K562 (cell line): ENCODE data around the gene FGF2. TPM values are rescaled to one million over a fixed set of nuclear protein-coding genes. Genes with fewer than 3 reads are reported as not detected.

Experiments
- ATAC-seq: fragments of 200-7000 bp; cut with Tn5 transposase; 3 replicates; pipeline ENCODE4 v1.9.1; 2020; ENCODE audit warnings: moderate library complexity
- BruUV-seq: library from RNA; stranded (reverse); fragments of 400-500 nt; replicated peaks from 2 replicates; lab custom pipeline; 2021; lab: Mats Ljungman, UMichigan
- CTCF ChIA-PET: fragments of 300-600 bp; formaldehyde crosslinking; extraction: SDS; loops from one replicate; lab custom pipeline; 2021; ENCODE audit warnings: low intra/inter-chr PET ratio; lab: Yijun Ruan, JAX
- POLR2A ChIA-PET: fragments of 300-600, 350-650 bp; sonication (Branson Sonifier 250); formaldehyde crosslinking; extraction: SDS; loops from one replicate; lab custom pipeline; 2021; ENCODE audit warnings: antibody characterized with exemption, inconsistent platforms; lab: Yijun Ruan, JAX
- DNase-seq, 4 experiments: peaks; one replicate each; pipeline versions ENCODE4 v3.0.0 to v3.0.0-alpha.2; 2011 to 2018; ENCODE audit warnings: low spot score in 3 of 4, mixed read lengths in 3 of 4; ENCODE audit errors: extremely low read depth in 1 of 4
- FAIRE-seq: peaks from 2 replicates; lab custom pipeline; 2011; peaks lifted over from hg19 to GRCh38; lab: Jason Lieb, UNC
- H2AFZ ChIP-seq: 2 replicates; pipeline ENCODE4 v1.6.0; 2011; ENCODE audit warnings: low read depth, low read length, control low read depth, inconsistent platforms
- H3K27ac ChIP-seq: fragments of 200-600 bp; 3 replicates; pipeline ENCODE4 v1.8.0; 2011; ENCODE audit warnings: low read depth, mild to moderate bottlenecking, control low read depth, inconsistent platforms, low read length, moderate library complexity, mixed read lengths; ENCODE audit errors: extremely low read depth
- H3K27me3 ChIP-seq, 2 experiments: fragments of 300-600 bp in 1 of 2; 2 replicates in 1 of 2; 3 replicates in 1 of 2; pipeline versions ENCODE4 v1.6.0 to v1.8.0; 2011; ENCODE audit warnings: inconsistent platforms in 2 of 2, low read length in 2 of 2, mild to moderate bottlenecking in 1 of 2, mixed read lengths in 1 of 2, moderate library complexity in 1 of 2; ENCODE audit not compliant: control insufficient read depth in 2 of 2, insufficient read depth in 2 of 2
- H3K36me3 ChIP-seq: fragments of 300-600 bp; 3 replicates; pipeline ENCODE4 v1.8.0; 2011; ENCODE audit warnings: mild to moderate bottlenecking, low read length, inconsistent platforms; ENCODE audit not compliant: control insufficient read depth, insufficient read depth
- H3K4me1 ChIP-seq, 2 experiments: fragments of 200-600 bp in 1 of 2; replicated peaks in 1 of 2; 2 replicates in 1 of 2; 3 replicates in 1 of 2; pipeline versions ENCODE4 v1.5.1 to v1.8.0; 2011; ENCODE audit warnings: inconsistent platforms in 2 of 2, low read length in 2 of 2, mild to moderate bottlenecking in 1 of 2, mixed read lengths in 1 of 2, moderate library complexity in 1 of 2; ENCODE audit not compliant: control insufficient read depth in 2 of 2, insufficient read depth in 2 of 2
- H3K4me2 ChIP-seq: 2 replicates; pipeline ENCODE4 v1.6.1; 2011; ENCODE audit warnings: low read length, control low read depth, inconsistent platforms, mixed read lengths; ENCODE audit not compliant: insufficient read depth
- H3K4me3 ChIP-seq: fragments of 200-600 bp; sonication (generic), shearing (Covaris generic); 2 replicates; pipeline ENCODE4 v1.5.1; 2016; ENCODE audit warnings: control low read depth, inconsistent platforms
- H3K79me2 ChIP-seq: fragments of 200-600 bp; 3 replicates; pipeline ENCODE4 v1.8.0; 2011; ENCODE audit warnings: low read length, inconsistent platforms; ENCODE audit not compliant: control insufficient read depth, insufficient read depth
- H3K9ac ChIP-seq, 2 experiments: 2 replicates each; pipeline versions ENCODE4 v1.6.0 to v1.6.1; 2011; ENCODE audit warnings: low read depth in 2 of 2, low read length in 2 of 2, control low read depth in 1 of 2, inconsistent platforms in 1 of 2, mild to moderate bottlenecking in 1 of 2, mixed read lengths in 1 of 2; ENCODE audit not compliant: insufficient read depth in 1 of 2
- H3K9me1 ChIP-seq: one replicate; pipeline ENCODE4 v1.6.0; 2011; ENCODE audit warnings: inconsistent platforms, mild to moderate bottlenecking, low read length, moderate library complexity; ENCODE audit not compliant: control insufficient read depth, insufficient read depth
- H3K9me3 ChIP-seq: replicated peaks from 2 replicates; pipeline ENCODE4 v1.5.1; 2011; ENCODE audit warnings: low read depth, low read length, inconsistent platforms; ENCODE audit not compliant: control insufficient read depth, insufficient read depth
- H4K20me1 ChIP-seq: replicated peaks from 2 replicates; pipeline ENCODE4 v1.6.1; 2011; ENCODE audit warnings: low read length, inconsistent platforms, mixed read lengths; ENCODE audit not compliant: control insufficient read depth, insufficient read depth
- CBX8 ChIP-seq: fragments of 200-600 bp; sonication (generic); IDR thresholded peaks from 2 replicates; pipeline ENCODE4 v1.6.1; 2012; ENCODE audit warnings: borderline replicate concordance, mixed run types, low read depth, mild to moderate bottlenecking, moderate library complexity, mixed read lengths, low read length, control low read depth, inconsistent platforms; ENCODE audit not compliant: poor library complexity, severe bottlenecking; ENCODE audit errors: extremely low read depth
- E2F8 ChIP-seq: fragments of 450-650 bp; IDR thresholded peaks from 2 replicates; pipeline ENCODE4 v1.7.1; 2018; ENCODE audit warnings: mild to moderate bottlenecking, low read depth; ENCODE audit not compliant: partially characterized antibody
- HDAC2 ChIP-seq: fragments of 450-650 bp; IDR thresholded peaks from 2 replicates; pipeline ENCODE4 v1.6.1; 2016; ENCODE audit warnings: mild to moderate bottlenecking
- KLF16 ChIP-seq: IDR thresholded peaks from 2 replicates; pipeline ENCODE4 v1.6.1; 2016; ENCODE audit warnings: antibody characterized with exemption
- MAFF ChIP-seq: IDR thresholded peaks from 2 replicates; pipeline ENCODE4 v1.6.1; 2012; ENCODE audit warnings: low read length, improper control_type of control experiment
- MECOM ChIP-seq: fragments of 250-450 bp; sonication (Bioruptor Pico); IDR thresholded peaks from 2 replicates; pipeline ENCODE4 v1.8.0; 2022; ENCODE audit warnings: inconsistent platforms
- NEUROD1 ChIP-seq: fragments of 150-350 bp; IDR thresholded peaks from 2 replicates; pipeline ENCODE4 v1.6.1; 2014; ENCODE audit warnings: borderline replicate concordance, low read length, low read depth; ENCODE audit not compliant: partially characterized antibody
- PHB ChIP-seq: fragments of 250-450 bp; sonication (Bioruptor Pico); IDR thresholded peaks from 2 replicates; pipeline ENCODE4 v1.5.0; 2021
- POLR2AphosphoS2 ChIP-seq: IDR thresholded peaks from 2 replicates; pipeline ENCODE4 v1.6.1; 2012; ENCODE audit warnings: low read length, improper control_type of control experiment
- RHOXF2B ChIP-seq: fragments of 250-450 bp; sonication (Bioruptor Pico); conservative IDR thresholded peaks from 2 replicates; pipeline ENCODE4 v1.5.1; 2021
- SAFB2 ChIP-seq: fragments of 200-400 bp; formaldehyde crosslinking; IDR thresholded peaks from 2 replicates; pipeline ENCODE4 v1.6.1; 2018; ENCODE audit warnings: borderline replicate concordance, low read length, low read depth, moderate library complexity; ENCODE audit not compliant: severe bottlenecking
- ZBTB1 ChIP-seq: sonication (generic); formaldehyde crosslinking; IDR thresholded peaks from 2 replicates; pipeline ENCODE4 v1.8.1; 2023; ENCODE audit warnings: missing genetic modification reagents, low read depth, mild to moderate bottlenecking, borderline replicate concordance
- ZC3H11A ChIP-seq: IDR thresholded peaks from 2 replicates; pipeline ENCODE4 v1.6.1; 2012; ENCODE audit warnings: low read depth, low read length, improper control_type of control experiment
- ZNF384 ChIP-seq: IDR thresholded peaks from 2 replicates; pipeline ENCODE4 v1.6.1; 2012; ENCODE audit warnings: low read depth, low read length, improper control_type of control experiment
- WGBS: fragments of 100-300 bp; shearing (Covaris generic); methylation state at CpG from one replicate; pipeline ENCODE4 v1.1.6; 2016; ENCODE audit warnings: low coverage, mixed read lengths; ENCODE audit not compliant: insufficient coverage; ENCODE audit errors: missing lambda C conversion rate; 5-methylcytosine and 5-hydroxymethylcytosine counted together
- in situ Hi-C: fragments of 300-500 bp; cut with MboI; formaldehyde crosslinking; loops from 4 replicates; pipeline ENCODE4 v1.15.0; 2018; ENCODE audit warnings: inconsistent platforms, mixed read lengths
- intact Hi-C: fragments of 100-400 bp; cut with micrococcal nuclease; formaldehyde crosslinking; loops from 2 replicates; pipeline ENCODE4 v1.14.2; 2022
- polyA plus RNA-seq, 8 experiments: library from polyadenylated mRNA; depleted of rRNA in 4 of 8; stranded (reverse) in 5 of 8; unstranded in 3 of 8; fragments of >200 nt; fragmentation: Nextera tagmentation in 2 of 8; fragmentation: Illumina TruSeq in 1 of 8; extraction: Ambion mirVana in 2 of 8; extraction: Trizol in 1 of 8; gene quantifications; 2 replicates each; pipeline versions ENCODE4 v1.2.1 to v1.2.3, GENCODE V29; 2011 to 2014; ENCODE audit warnings: inconsistent platforms in 1 of 8, missing spikeins in 1 of 8
- total RNA-seq, 7 experiments: library from RNA; depleted of rRNA in 6 of 7; stranded (reverse); fragments of >200 nt in 6 of 7; fragmentation: Illumina TruSeq in 2 of 7; extraction: Trizol in 2 of 7; gene quantifications; 2 replicates each; pipeline versions ENCODE4 v1.2.1 to v1.2.3, GENCODE V29; 2011 to 2021; ENCODE audit warnings: low replicate concordance in 1 of 7
- TF ChIP-seq, protein P1 (sequence below): fragments of 450-650 bp; formaldehyde crosslinking; IDR thresholded peaks from 2 replicates; pipeline ENCODE4 v1.4.0; 2022; ENCODE audit warnings: missing genetic modification characterization
- TF ChIP-seq, protein P2 (sequence below), 2 experiments: IDR thresholded peaks; 2 replicates each; pipeline ENCODE4 v1.6.1; 2011; ENCODE audit warnings: borderline replicate concordance in 1 of 2, control low read depth in 1 of 2, low read depth in 1 of 2, low read length in 1 of 2, mild to moderate bottlenecking in 1 of 2, mixed read lengths in 1 of 2, moderate library complexity in 1 of 2; ENCODE audit not compliant: insufficient read depth in 1 of 2, insufficient read length in 1 of 2, poor library complexity in 1 of 2, severe bottlenecking in 1 of 2; ENCODE audit errors: extremely low read depth in 1 of 2

FGF2 gene
- total and polyA plus RNA-seq, 9 of the 15 experiments (the other 6 are each of a cell fraction or from before 2014, with no cell fraction given) = 2.5 to 19.4 (median 9.2) TPM

- CTCF ChIA-PET = interaction anchor here (0.6 kb wide), 1 partner anchor 9 kb away, joined by 3 read pairs; no protein-coding TSS in a partner anchor
- Histone ChIP-seq H3K27me3 (no peaks in the 10 kb centered on the region), H3K27ac (no peak overlapping the region), H3K9me3 (no peaks in the 10 kb centered on the region), H3K4me1 (peaks cover 8 to 30% of the 10 kb centered on the region in 2 experiments; a peak in 4 of 5 replicates), H3K36me3 (no peaks in the 10 kb centered on the region), H2AFZ (no peak overlapping the region), H3K9ac (no peak overlapping the region), H3K4me2 (no peak overlapping the region), H3K79me2 (peaks cover 15% of the 10 kb centered on the region), H4K20me1 (no peaks in the 10 kb centered on the region), H3K4me3 (no peak overlapping the region), H3K9me1 (no peaks in the 10 kb centered on the region)
- WGBS = 96% methylated on average over 2 of the region's 2 CpGs
- DNase-seq (no peak), FAIRE-seq (no peak), ATAC-seq (no peak)
- POLR2A ChIA-PET = no interaction called here
- intact Hi-C loops = no loop called here
- in situ Hi-C loops = no loop called here
- TF ChIP-seq MAFF (no peak), ZBTB1 (CRISPR knock-in tag) (no peak), ZC3H11A (no peak), SAFB2 (no peak), HDAC2 (no peak), MECOM (no peak), POLR2AphosphoS2 (no peak), KLF16 (no peak), RHOXF2B (no peak), E2F8 (no peak), ZNF384 (no peak), PHB (CRISPR knock-in tag) (no peak), NEUROD1 (no peak), CBX8 (no peak)
- TF ChIP-seq, protein P1, sequence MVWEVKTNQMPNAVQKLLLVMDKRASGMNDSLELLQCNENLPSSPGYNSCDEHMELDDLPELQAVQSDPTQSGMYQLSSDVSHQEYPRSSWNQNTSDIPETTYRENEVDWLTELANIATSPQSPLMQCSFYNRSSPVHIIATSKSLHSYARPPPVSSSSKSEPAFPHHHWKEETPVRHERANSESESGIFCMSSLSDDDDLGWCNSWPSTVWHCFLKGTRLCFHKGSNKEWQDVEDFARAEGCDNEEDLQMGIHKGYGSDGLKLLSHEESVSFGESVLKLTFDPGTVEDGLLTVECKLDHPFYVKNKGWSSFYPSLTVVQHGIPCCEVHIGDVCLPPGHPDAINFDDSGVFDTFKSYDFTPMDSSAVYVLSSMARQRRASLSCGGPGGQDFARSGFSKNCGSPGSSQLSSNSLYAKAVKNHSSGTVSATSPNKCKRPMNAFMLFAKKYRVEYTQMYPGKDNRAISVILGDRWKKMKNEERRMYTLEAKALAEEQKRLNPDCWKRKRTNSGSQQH = no peak
- TF ChIP-seq, protein P2, sequence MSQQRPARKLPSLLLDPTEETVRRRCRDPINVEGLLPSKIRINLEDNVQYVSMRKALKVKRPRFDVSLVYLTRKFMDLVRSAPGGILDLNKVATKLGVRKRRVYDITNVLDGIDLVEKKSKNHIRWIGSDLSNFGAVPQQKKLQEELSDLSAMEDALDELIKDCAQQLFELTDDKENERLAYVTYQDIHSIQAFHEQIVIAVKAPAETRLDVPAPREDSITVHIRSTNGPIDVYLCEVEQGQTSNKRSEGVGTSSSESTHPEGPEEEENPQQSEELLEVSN (IDR thresholded peaks at IDR 0.05; ENCODE audit: borderline replicate concordance in 1 of 2, extremely low read depth in 1 of 2, insufficient read depth in 1 of 2, insufficient read length in 1 of 2, low read depth in 1 of 2, low read length in 1 of 2, poor library complexity in 1 of 2, severe bottlenecking in 1 of 2) = no peak
- no TSS peak for BruUV-seq
These were observed 3.2 kb upstream of the FGF2 start for GRCh38 chr4:122823476-122823875.
